HEK293 (cell line): ENCODE results near the gene SORBS2.

Experiments
- KLF10 ChIP-seq: fragments of 450-650 bp; IDR thresholded peaks from 2 replicates; pipeline ENCODE4 v1.5.1; 2018; ENCODE audit warnings: missing biosample characterization, mild to moderate bottlenecking, missing genetic modification characterization
- MYNN ChIP-seq: fragments of 450-650 bp; formaldehyde crosslinking; IDR thresholded peaks from 2 replicates; pipeline ENCODE4 v1.5.1; 2016; ENCODE audit warnings: missing biosample characterization, missing genetic modification characterization, borderline replicate concordance
- REPIN1 ChIP-seq: fragments of 450-650 bp; formaldehyde crosslinking; IDR thresholded peaks from 2 replicates; pipeline ENCODE4 v1.5.1; 2017; ENCODE audit warnings: missing biosample characterization, missing genetic modification characterization, low read depth
- YY1 ChIP-seq: fragments of 450-650 bp; formaldehyde crosslinking; IDR thresholded peaks from 2 replicates; pipeline ENCODE4 v1.5.1; 2018; ENCODE audit warnings: missing biosample characterization, missing genetic modification characterization
- ZFP3 ChIP-seq: fragments of 450-650 bp; formaldehyde crosslinking; IDR thresholded peaks from 2 replicates; pipeline ENCODE4 v1.5.1; 2016; ENCODE audit warnings: low read depth, missing biosample characterization, missing genetic modification characterization
- ZNF404 ChIP-seq: fragments of 450-650 bp; formaldehyde crosslinking; IDR thresholded peaks from 2 replicates; pipeline ENCODE4 v1.5.1; 2017; ENCODE audit warnings: missing biosample characterization, missing genetic modification characterization
- ZNF596 ChIP-seq: fragments of 450-650 bp; IDR thresholded peaks from 2 replicates; pipeline ENCODE4 v1.5.0; 2018; ENCODE audit warnings: missing biosample characterization, mild to moderate bottlenecking, missing genetic modification characterization, moderate library complexity
- ZNF785 ChIP-seq: fragments of 450-650 bp; formaldehyde crosslinking; IDR thresholded peaks from 2 replicates; pipeline ENCODE4 v1.5.1; 2016; ENCODE audit warnings: missing biosample characterization, missing genetic modification characterization
- TF ChIP-seq, protein P1 (sequence below): fragments of 450-650 bp; formaldehyde crosslinking; IDR thresholded peaks from 2 replicates; pipeline ENCODE4 v1.5.1; 2016; ENCODE audit warnings: missing biosample characterization, missing genetic modification characterization
- TF ChIP-seq, protein P2 (sequence below): fragments of 450-650 bp; formaldehyde crosslinking; IDR thresholded peaks from 2 replicates; pipeline ENCODE4 v1.5.1; 2016; ENCODE audit warnings: missing biosample characterization, missing genetic modification characterization

DNA sequence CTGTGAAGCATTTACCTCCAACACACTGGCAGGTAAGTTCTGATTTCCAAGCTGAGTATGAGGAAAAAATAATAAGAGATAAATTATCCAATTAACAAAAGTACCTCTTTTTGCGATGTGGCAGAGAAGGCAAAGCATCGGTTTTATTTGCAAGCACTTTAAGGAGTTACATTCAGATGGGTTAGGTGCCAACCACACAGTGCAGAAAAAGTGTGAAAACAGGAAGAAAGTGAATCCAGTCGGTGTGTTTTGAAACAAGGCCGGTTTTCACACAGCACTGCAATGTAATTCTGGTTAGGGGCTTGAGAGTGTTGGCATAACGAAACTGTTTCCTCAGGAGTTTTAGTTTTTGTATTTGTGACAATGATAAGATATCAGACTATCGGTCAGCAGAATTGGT lies 145.8 kb downstream of the SORBS2 start:
- TF ChIP-seq, protein P1, sequence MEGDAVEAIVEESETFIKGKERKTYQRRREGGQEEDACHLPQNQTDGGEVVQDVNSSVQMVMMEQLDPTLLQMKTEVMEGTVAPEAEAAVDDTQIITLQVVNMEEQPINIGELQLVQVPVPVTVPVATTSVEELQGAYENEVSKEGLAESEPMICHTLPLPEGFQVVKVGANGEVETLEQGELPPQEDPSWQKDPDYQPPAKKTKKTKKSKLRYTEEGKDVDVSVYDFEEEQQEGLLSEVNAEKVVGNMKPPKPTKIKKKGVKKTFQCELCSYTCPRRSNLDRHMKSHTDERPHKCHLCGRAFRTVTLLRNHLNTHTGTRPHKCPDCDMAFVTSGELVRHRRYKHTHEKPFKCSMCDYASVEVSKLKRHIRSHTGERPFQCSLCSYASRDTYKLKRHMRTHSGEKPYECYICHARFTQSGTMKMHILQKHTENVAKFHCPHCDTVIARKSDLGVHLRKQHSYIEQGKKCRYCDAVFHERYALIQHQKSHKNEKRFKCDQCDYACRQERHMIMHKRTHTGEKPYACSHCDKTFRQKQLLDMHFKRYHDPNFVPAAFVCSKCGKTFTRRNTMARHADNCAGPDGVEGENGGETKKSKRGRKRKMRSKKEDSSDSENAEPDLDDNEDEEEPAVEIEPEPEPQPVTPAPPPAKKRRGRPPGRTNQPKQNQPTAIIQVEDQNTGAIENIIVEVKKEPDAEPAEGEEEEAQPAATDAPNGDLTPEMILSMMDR (tag by site-specific recombination), result no peak
- TF ChIP-seq YY1 (no peak), ZFP3 (tag by site-specific recombination) (no peak), ZNF785 (no peak), ZNF404 (tag by site-specific recombination) (no peak), REPIN1 (tag by site-specific recombination) (no peak), ZNF596 (tag by site-specific recombination) (no peak), MYNN (tag by site-specific recombination) (no peak), KLF10 (no peak)
- TF ChIP-seq, protein P2, sequence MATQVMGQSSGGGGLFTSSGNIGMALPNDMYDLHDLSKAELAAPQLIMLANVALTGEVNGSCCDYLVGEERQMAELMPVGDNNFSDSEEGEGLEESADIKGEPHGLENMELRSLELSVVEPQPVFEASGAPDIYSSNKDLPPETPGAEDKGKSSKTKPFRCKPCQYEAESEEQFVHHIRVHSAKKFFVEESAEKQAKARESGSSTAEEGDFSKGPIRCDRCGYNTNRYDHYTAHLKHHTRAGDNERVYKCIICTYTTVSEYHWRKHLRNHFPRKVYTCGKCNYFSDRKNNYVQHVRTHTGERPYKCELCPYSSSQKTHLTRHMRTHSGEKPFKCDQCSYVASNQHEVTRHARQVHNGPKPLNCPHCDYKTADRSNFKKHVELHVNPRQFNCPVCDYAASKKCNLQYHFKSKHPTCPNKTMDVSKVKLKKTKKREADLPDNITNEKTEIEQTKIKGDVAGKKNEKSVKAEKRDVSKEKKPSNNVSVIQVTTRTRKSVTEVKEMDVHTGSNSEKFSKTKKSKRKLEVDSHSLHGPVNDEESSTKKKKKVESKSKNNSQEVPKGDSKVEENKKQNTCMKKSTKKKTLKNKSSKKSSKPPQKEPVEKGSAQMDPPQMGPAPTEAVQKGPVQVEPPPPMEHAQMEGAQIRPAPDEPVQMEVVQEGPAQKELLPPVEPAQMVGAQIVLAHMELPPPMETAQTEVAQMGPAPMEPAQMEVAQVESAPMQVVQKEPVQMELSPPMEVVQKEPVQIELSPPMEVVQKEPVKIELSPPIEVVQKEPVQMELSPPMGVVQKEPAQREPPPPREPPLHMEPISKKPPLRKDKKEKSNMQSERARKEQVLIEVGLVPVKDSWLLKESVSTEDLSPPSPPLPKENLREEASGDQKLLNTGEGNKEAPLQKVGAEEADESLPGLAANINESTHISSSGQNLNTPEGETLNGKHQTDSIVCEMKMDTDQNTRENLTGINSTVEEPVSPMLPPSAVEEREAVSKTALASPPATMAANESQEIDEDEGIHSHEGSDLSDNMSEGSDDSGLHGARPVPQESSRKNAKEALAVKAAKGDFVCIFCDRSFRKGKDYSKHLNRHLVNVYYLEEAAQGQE (tag by site-specific recombination), result no peak
